Endothelial cell of umbilical vein (primary cell): Measurements from ENCODE around the gene HMGCS2. TPM values are rescaled to one million over a fixed set of nuclear protein-coding genes. Genes with fewer than 3 reads are reported as not detected.

Source experiments
- BruUV-seq: library from RNA; stranded (reverse); fragments of 400-500 nt; replicated peaks from 2 replicates; lab custom pipeline; 2021; lab: Mats Ljungman, UMichigan
- CTCF ChIA-PET: fragments of 300-600, 350-600 bp; sonication (Branson Sonifier 250); formaldehyde crosslinking; loops from one replicate; lab custom pipeline; 2021; ENCODE audit warnings: antibody characterized with exemption, inconsistent platforms; lab: Charles Lee
- POLR2A ChIA-PET: fragments of 300-600, 350-600 bp; sonication (Branson Sonifier 250); formaldehyde crosslinking; loops from one replicate; lab custom pipeline; 2021; ENCODE audit warnings: antibody characterized with exemption, inconsistent platforms; lab: Charles Lee
- DNase-seq: peaks from one replicate; pipeline ENCODE4 v3.0.0-alpha.2; 2011; ENCODE audit warnings: low read depth, low spot score
- FAIRE-seq: peaks from 2 replicates; lab custom pipeline; 2011; peaks lifted over from hg19 to GRCh38; lab: Jason Lieb, UNC
- H2AFZ ChIP-seq: 2 replicates; pipeline ENCODE4 v1.6.0; 2012; ENCODE audit warnings: low read depth, low read length, control low read depth, inconsistent platforms
- H3K27ac ChIP-seq: 2 replicates; pipeline ENCODE4 v1.5.1; 2011; ENCODE audit warnings: low read depth, mild to moderate bottlenecking, control low read depth, low read length, moderate library complexity; ENCODE audit not compliant: insufficient read depth
- H3K27me3 ChIP-seq, 2 experiments: 2 replicates each; pipeline versions ENCODE4 v1.6.0 to v1.6.1; 2011; ENCODE audit warnings: low read length in 2 of 2, mixed read lengths in 1 of 2; ENCODE audit not compliant: control insufficient read depth in 2 of 2, insufficient read depth in 2 of 2
- H3K36me3 ChIP-seq, 2 experiments: 2 replicates in 1 of 2; 3 replicates in 1 of 2; pipeline ENCODE4 v1.5.1; 2011; ENCODE audit warnings: low read length in 2 of 2, mild to moderate bottlenecking in 1 of 2, moderate library complexity in 1 of 2; ENCODE audit not compliant: control insufficient read depth in 2 of 2, insufficient read depth in 2 of 2; ENCODE audit errors: extremely low read depth in 1 of 2
- H3K4me1 ChIP-seq: 3 replicates; pipeline ENCODE4 v1.5.1; 2011; ENCODE audit warnings: mild to moderate bottlenecking, low read length; ENCODE audit not compliant: control insufficient read depth, insufficient read depth; ENCODE audit errors: extremely low read depth
- H3K4me2 ChIP-seq: 2 replicates; pipeline ENCODE4 v1.6.1; 2011; ENCODE audit warnings: low read length, control low read depth, mixed read lengths; ENCODE audit not compliant: insufficient read depth
- H3K4me3 ChIP-seq, 3 experiments: fragments of 200-600 bp in 1 of 3; sonication (generic), shearing (Covaris generic) in 1 of 3; replicated peaks in 1 of 3; 2 replicates each; pipeline ENCODE4 v1.5.1; 2011 to 2016; ENCODE audit warnings: control low read depth in 3 of 3, low read length in 3 of 3, mild to moderate bottlenecking in 2 of 3, inconsistent platforms in 1 of 3, low read depth in 1 of 3, moderate library complexity in 1 of 3; ENCODE audit not compliant: insufficient read depth in 1 of 3
- H3K79me2 ChIP-seq: 2 replicates; pipeline ENCODE4 v1.6.0; 2012; ENCODE audit warnings: low read length, inconsistent platforms; ENCODE audit not compliant: control insufficient read depth, insufficient read depth
- H3K9ac ChIP-seq: replicated peaks from 2 replicates; pipeline ENCODE3; 2011; ENCODE audit warnings: low read length, control low read depth; ENCODE audit not compliant: insufficient read depth; ENCODE audit errors: extremely low read depth
- H3K9me1 ChIP-seq: replicated peaks from 3 replicates; pipeline ENCODE4 v1.6.0; 2011; ENCODE audit warnings: mild to moderate bottlenecking, low read length; ENCODE audit not compliant: control insufficient read depth, insufficient read depth; ENCODE audit errors: extremely low read depth
- H3K9me3 ChIP-seq: replicated peaks from 2 replicates; pipeline ENCODE4 v1.5.1; 2012; ENCODE audit warnings: low read length, inconsistent platforms; ENCODE audit not compliant: control insufficient read depth, insufficient read depth
- H4K20me1 ChIP-seq: replicated peaks from 2 replicates; pipeline ENCODE3; 2011; ENCODE audit warnings: mild to moderate bottlenecking, low read length; ENCODE audit not compliant: control insufficient read depth, insufficient read depth; ENCODE audit errors: extremely low read depth
- EZH2 ChIP-seq: IDR thresholded peaks from 2 replicates; pipeline ENCODE4 v1.6.1; 2012; ENCODE audit warnings: borderline replicate concordance, low read depth, mild to moderate bottlenecking, moderate library complexity, low read length, inconsistent platforms; ENCODE audit not compliant: severe bottlenecking
- FOS ChIP-seq: IDR thresholded peaks from 2 replicates; pipeline ENCODE4 v1.6.1; 2011; ENCODE audit warnings: mild to moderate bottlenecking, low read length, moderate library complexity, borderline replicate concordance; ENCODE audit not compliant: insufficient read depth
- GATA2 ChIP-seq: IDR thresholded peaks from 2 replicates; pipeline ENCODE4 v1.7.0; 2011; ENCODE audit warnings: low read depth, mild to moderate bottlenecking, moderate library complexity, mixed read lengths, low read length; ENCODE audit not compliant: insufficient read length, insufficient read depth
- JUN ChIP-seq: IDR thresholded peaks from 2 replicates; pipeline ENCODE4 v1.6.1; 2011; ENCODE audit warnings: borderline replicate concordance, low read depth; ENCODE audit not compliant: insufficient read length, insufficient read depth
- MYC ChIP-seq: IDR thresholded peaks from one replicate; pipeline ENCODE4 v1.6.1; 2011; ENCODE audit warnings: mild to moderate bottlenecking, low read depth, low read length
- POLR2A ChIP-seq: IDR thresholded peaks from 2 replicates; pipeline ENCODE4 v1.6.1; 2012; ENCODE audit warnings: low read depth, mild to moderate bottlenecking, control low read depth, low read length
- POLR2AphosphoS5 ChIP-seq: IDR thresholded peaks from 2 replicates; pipeline ENCODE4 v1.6.1; 2012; ENCODE audit warnings: low read depth, mild to moderate bottlenecking, control low read depth, low read length, moderate library complexity; ENCODE audit not compliant: insufficient read depth
- dilution Hi-C: fragments of 300-500 bp; cut with MboI; formaldehyde crosslinking; loops from one replicate; pipeline ENCODE4 v1.15.0; 2019; ENCODE audit warnings: low sequenced_read_pairs; ENCODE audit not compliant: extremely low pct_ligation_motif_present
- intact Hi-C: fragments of 100-400 bp; cut with micrococcal nuclease; formaldehyde crosslinking; loops from one replicate; pipeline ENCODE4 v1.10.0; 2022
- polyA plus RNA-seq, 4 experiments: library from polyadenylated mRNA; depleted of rRNA in 3 of 4; stranded (reverse) in 3 of 4; unstranded in 1 of 4; fragments of >200 nt; gene quantifications; 2 replicates each; pipeline versions ENCODE4 v1.2.1 to v1.2.3, GENCODE V29; 2011 to 2012; ENCODE audit warnings: missing spikeins in 1 of 4
- total RNA-seq: library from RNA; stranded (reverse); gene quantifications from 2 replicates; pipeline ENCODE4 v1.2.3, GENCODE V29; 2021
- TF ChIP-seq, protein P1 (sequence below), 2 donors: IDR thresholded peaks; 1 replicate in 1 of 2; 2 replicates in 1 of 2; pipeline ENCODE4 v1.5.1; 2011; ENCODE audit warnings: low read length in 2 of 2, mild to moderate bottlenecking in 2 of 2, moderate library complexity in 2 of 2, control low read depth in 1 of 2, inconsistent platforms in 1 of 2, low read depth in 1 of 2; ENCODE audit not compliant: insufficient read depth in 1 of 2; ENCODE audit errors: extremely low read depth in 1 of 2
- TF ChIP-seq, protein P2 (sequence below): IDR thresholded peaks from 2 replicates; pipeline ENCODE4 v1.6.1; 2011; ENCODE audit not compliant: insufficient read depth, insufficient read length

Gene HMGCS2
- total and polyA plus RNA-seq, 2 donors (not counting 3 experiments of a cell fraction or from before 2014, with no cell fraction given): not detected

DNA sequence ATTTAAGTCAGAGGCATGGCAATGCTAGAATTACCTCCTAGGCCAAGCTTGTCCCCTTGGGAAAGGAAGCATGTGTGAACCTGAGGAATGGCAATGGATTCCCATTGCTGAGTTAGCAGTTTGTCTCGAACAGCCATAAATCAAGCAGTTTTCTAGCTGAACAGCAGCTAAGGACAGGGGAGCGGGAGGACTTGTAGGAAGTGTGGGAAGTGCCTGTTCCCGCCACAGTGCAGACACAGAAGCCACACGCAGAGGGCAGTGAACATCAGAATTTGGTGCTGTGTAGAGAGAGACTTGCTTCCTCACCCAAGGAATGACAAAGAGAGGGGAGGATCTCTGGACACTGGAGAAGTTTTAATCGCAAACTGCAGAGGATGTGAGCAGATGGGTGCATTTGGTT lies 53.2 kb downstream of the HMGCS2 start:
- no peaks in the 10 kb centered on the region for H3K36me3 ChIP-seq
- CTCF ChIA-PET: interaction anchor here (1.0 kb wide), 1 partner anchor 41 kb away, joined by 3 read pairs; no protein-coding TSS in a partner anchor
- no peak overlapping the region for H3K9ac ChIP-seq
- no peak overlapping the region for H3K4me2 ChIP-seq
- TF ChIP-seq FOS (no peak), MYC (no peak), GATA2 (no peak), POLR2AphosphoS5 (no peak), EZH2 (no peak), JUN (no peak), POLR2A (no peak)
- TF ChIP-seq, protein P1, sequence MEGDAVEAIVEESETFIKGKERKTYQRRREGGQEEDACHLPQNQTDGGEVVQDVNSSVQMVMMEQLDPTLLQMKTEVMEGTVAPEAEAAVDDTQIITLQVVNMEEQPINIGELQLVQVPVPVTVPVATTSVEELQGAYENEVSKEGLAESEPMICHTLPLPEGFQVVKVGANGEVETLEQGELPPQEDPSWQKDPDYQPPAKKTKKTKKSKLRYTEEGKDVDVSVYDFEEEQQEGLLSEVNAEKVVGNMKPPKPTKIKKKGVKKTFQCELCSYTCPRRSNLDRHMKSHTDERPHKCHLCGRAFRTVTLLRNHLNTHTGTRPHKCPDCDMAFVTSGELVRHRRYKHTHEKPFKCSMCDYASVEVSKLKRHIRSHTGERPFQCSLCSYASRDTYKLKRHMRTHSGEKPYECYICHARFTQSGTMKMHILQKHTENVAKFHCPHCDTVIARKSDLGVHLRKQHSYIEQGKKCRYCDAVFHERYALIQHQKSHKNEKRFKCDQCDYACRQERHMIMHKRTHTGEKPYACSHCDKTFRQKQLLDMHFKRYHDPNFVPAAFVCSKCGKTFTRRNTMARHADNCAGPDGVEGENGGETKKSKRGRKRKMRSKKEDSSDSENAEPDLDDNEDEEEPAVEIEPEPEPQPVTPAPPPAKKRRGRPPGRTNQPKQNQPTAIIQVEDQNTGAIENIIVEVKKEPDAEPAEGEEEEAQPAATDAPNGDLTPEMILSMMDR (IDR thresholded peaks at IDR 0.05; ENCODE audit: extremely low read depth in 1 of 2, insufficient read depth in 1 of 2, low read depth in 1 of 2, low read length in 2 of 2): no peak
- TF ChIP-seq, protein P2, sequence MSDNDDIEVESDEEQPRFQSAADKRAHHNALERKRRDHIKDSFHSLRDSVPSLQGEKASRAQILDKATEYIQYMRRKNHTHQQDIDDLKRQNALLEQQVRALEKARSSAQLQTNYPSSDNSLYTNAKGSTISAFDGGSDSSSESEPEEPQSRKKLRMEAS: no peak
- H3K4me1 ChIP-seq: peaks cover 9% of the 10 kb centered on the region
- H3K27me3 ChIP-seq: no peaks in the 10 kb centered on the region
- H3K9me3 ChIP-seq: no peaks in the 10 kb centered on the region
- dilution Hi-C loops: no loop called here
- intact Hi-C loops: no loop called here
- POLR2A ChIA-PET: no interaction called here
- peaks cover 24% of the 10 kb centered on the region for H3K79me2 ChIP-seq
- H3K9me1 ChIP-seq: no peaks in the 10 kb centered on the region
- no peak for DNase-seq
- no peaks in the 10 kb centered on the region for H4K20me1 ChIP-seq
- no peak for FAIRE-seq
- no TSS peak for BruUV-seq
- no peak overlapping the region for H3K27ac ChIP-seq
- no peak overlapping the region for H2AFZ ChIP-seq
- no peak overlapping the region for H3K4me3 ChIP-seq
